ENCODE data around the gene PGC.
A peak's percentile ranks its signal among the peaks of the same experiment; 100 is the strongest.

Gene PGC

DNA sequence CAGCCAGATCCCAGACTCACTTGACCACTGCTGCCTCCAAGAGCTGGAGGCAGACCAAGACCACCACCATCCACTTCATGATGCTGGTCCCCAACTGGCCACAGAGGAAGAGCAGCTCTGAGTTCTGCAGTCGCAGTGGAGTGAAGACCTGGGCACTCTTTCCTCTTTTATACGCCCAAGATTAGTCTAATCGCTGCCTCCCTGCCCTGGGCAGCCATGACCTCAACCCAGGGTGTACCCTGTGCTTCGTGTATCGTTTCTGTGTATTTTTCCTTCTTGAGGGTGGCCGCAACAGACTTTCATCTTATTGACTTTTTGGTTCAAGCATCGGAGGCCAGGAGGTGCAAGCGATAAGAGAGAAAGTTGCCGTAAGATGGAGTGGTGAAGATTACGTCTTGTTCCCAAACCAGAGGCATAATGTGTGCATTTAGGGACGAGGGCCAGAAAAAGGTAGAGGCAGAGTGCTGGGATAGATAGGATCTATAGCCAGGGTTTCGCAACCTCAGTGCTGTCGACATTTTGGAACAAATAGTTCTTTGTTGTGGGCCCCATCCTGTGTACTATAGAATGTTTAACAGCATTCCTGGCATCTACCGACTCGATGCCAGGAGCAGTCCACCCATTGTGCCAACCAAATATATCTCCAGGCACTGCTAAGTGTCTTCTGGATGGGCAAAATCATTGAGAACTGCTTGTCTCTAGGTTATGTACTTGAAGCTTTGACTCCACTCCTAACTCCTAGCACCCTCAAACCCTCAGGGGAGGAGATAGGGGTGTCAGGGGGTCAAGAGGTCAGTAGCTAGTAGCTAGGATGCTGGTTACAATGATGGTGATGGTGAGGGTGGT, at the start of gene PGC:
PGC (minus strand) TSS at position 142 of the 846 bp plus-strand sequence; CDS start at position 79, 63 bp downstream.
- DNase-seq = no peak

- no peak for DNase-seq
Observed at GRCh38 chr6:41796474-41796873, 49.3 kb upstream of the PGC start.

GRCh38 chr6:41791984-41792383, 44.8 kb upstream of the PGC start:
- no peak for DNase-seq

- no peak for DNase-seq
Observed at GRCh38 chr6:41791305-41791704, 44.1 kb upstream of the PGC start.

DNA sequence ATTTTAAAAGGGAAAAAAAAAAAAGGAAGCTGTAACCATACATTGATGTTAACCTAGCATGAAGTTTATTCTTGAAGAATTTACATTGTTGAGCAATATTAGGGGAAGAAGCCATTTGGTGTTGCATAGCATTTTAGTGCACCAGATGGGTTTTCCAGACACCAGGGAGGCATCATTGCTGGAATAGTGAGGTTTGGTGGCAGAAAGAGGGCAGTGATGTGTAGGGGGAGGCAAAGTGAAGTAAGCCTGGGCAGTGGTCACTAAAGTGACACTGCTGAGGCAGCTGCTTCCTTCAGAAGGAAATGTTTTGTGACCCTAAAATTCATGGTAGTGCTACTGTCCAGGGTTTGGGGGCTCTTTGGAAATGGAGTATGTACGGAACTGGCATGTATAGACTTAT, 42.8 kb upstream of the PGC start:
- DNase-seq = no peak

DNA sequence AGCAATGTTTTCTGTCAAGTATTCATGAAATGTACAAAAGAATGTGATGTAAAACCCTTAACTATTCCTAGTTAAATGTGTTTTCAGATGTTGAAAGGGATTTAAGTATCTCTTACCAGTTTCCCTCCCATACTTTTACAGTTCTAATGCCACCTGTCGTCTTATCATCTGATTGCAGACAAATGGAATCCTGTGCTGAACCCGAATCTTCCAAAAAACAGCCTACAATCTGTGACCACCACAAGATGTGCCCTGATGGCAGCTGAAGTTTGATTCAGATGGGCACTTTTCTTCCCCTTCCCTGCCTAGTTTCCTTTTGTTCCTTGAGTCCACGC, 42.2 kb upstream of the PGC start:
- no peak for DNase-seq

- DNase-seq = peak; percentile 91 to 95
Observed at GRCh38 chr6:41787219-41787917, 40.2 kb upstream of the PGC start, which contains the start of gene TOMM6. Gene TOMM6, plus strand, starts transcription at chr6:41787694. Its CDS starts 4 bp downstream, at chr6:41787698.

GRCh38 chr6:41786451-41787218, 39.4 kb upstream of the PGC start:
- DNase-seq = peak; percentile 62 to 68

GRCh38 chr6:41785689-41786450, 38.7 kb upstream of the PGC start:
- no peak for DNase-seq

- no peak for DNase-seq
Observed at GRCh38 chr6:41785254-41785653, 38.1 kb upstream of the PGC start.

GRCh38 chr6:41784581-41785171, 37.5 kb upstream of the PGC start:
- DNase-seq = no peak

- no peak for DNase-seq
Observed at GRCh38 chr6:41783106-41783780, 36.0 kb upstream of the PGC start.

- DNase-seq = no peak
Observed at GRCh38 chr6:41781366-41781730, 34.2 kb upstream of the PGC start.

- DNase-seq = no peak
Observed at GRCh38 chr6:41780551-41781365, 33.6 kb upstream of the PGC start, which contains the start of gene PRICKLE4. Gene PRICKLE4, plus strand, starts transcription at chr6:41780782. Its CDS starts 2,692 bp downstream, at chr6:41783474.

- peak; percentile 89 to 92 for DNase-seq
Observed at GRCh38 chr6:41779788-41780550, 32.8 kb upstream of the PGC start, which contains the start of gene FRS3. Gene FRS3, minus strand, starts transcription at chr6:41779900. Its CDS starts 2,913 bp downstream, at chr6:41776987.

GRCh38 chr6:41779336-41779735, 32.1 kb upstream of the PGC start:
- no peak for DNase-seq

DNA sequence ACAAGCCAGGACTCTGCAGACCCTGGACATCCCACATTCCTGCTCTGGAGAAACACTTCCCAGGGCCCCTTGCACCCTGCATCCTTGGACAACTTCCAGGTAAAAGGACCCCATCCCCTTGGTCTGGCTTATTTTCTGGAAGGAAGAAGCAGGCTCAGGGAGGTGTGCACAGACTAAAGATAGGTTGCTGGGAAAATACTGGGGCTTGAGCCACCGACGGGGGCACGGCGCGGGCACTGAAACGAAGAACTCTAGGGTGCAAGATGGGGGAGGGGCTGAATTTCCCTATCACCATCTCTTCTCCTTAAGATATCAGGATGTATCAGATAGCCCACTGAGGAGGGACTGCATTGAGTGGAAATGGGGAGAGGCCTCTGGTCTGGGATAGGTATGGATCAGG, 31.7 kb upstream of the PGC start:
- no peak for DNase-seq

DNA sequence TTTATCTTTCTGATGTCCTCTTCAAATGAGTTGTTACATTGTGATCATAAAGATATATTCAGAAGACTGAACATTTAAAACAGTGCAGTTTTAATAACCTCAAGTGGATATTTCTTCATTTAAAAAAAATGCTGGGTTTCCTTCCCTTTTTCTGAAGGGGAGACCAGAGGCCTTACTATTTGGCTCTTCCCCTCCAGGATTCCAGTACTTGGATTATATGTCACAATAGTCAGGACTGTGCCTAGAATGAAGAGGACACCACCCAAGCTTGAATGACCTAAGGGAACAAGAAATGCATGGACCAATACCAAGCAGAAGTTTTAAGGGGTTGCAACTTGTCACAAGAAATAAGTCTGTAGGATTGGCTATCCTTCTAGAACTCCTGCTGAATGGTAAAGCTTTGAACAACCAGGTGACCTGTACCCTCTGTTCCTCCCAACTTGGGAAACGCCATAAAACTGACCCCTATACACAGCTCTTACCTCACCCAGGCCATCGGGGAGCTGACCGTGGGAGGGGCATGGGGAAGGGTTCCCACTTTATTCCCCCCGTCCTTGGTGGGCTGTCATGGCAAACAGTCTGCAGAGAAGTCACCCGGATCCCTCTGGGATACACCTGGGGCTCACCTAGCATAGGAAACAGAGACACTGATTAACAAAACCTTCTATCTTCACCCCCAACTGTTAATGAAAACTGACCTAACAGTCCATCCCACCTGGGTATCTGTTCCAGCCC, 30.5 kb upstream of the PGC start:
- DNase-seq = peak; percentile 75

DNA sequence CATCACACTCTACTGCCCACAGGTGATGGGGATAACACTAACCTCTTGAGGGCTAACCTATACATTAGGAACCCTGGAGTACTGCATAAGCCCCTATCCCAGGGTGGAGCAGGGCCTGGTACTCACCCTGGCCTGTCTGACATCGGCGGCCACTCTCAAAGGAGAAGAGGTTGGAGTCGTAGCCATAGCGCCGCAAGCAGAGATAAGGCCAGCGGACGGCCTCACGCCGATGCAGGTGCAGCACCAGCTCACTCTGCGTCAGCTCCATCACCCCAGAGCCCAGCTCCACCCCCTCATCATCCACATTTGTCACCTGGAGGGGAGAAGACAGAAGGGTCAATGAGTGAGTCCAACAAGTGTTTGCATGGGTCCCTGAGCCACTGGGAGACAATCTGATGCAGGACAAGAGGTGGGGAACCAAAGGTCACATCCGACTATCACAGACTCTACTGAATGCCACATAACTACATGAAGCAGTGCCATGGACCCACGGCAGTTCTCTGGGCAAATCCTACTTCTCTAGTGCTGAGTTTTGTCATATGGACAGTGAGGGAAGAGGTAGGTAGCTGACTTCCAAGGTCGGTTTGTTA, 28.2 kb upstream of the PGC start:
- DNase-seq = no peak

Measured in Kasumi-1 (cell line).